Keratinocyte (primary cell): ENCODE measurements around the gene LAMA3.

Experiments
- EZH2 ChIP-seq: IDR thresholded peaks from one replicate; pipeline ENCODE4 v1.6.1; 2012; ENCODE audit warnings: inconsistent platforms, mild to moderate bottlenecking, low read length, moderate library complexity
- TF ChIP-seq, protein P1 (sequence below), 3 experiments: IDR thresholded peaks in 1 of 3; conservative IDR thresholded peaks in 1 of 3; optimal IDR thresholded peaks in 1 of 3; 2 replicates in 2 of 3; 3 replicates in 1 of 3; pipeline versions ENCODE3 to v1.5.1; 2011; ENCODE audit warnings: low read length in 3 of 3, mild to moderate bottlenecking in 3 of 3, moderate library complexity in 2 of 3, control low read depth in 1 of 3, inconsistent platforms in 1 of 3; ENCODE audit not compliant: insufficient read depth in 2 of 3; ENCODE audit errors: extremely low read depth in 1 of 3

GRCh38 chr18:23983112-23983511 is 293.9 kb downstream of the LAMA3 start:
- TF ChIP-seq, protein P1, sequence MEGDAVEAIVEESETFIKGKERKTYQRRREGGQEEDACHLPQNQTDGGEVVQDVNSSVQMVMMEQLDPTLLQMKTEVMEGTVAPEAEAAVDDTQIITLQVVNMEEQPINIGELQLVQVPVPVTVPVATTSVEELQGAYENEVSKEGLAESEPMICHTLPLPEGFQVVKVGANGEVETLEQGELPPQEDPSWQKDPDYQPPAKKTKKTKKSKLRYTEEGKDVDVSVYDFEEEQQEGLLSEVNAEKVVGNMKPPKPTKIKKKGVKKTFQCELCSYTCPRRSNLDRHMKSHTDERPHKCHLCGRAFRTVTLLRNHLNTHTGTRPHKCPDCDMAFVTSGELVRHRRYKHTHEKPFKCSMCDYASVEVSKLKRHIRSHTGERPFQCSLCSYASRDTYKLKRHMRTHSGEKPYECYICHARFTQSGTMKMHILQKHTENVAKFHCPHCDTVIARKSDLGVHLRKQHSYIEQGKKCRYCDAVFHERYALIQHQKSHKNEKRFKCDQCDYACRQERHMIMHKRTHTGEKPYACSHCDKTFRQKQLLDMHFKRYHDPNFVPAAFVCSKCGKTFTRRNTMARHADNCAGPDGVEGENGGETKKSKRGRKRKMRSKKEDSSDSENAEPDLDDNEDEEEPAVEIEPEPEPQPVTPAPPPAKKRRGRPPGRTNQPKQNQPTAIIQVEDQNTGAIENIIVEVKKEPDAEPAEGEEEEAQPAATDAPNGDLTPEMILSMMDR (optimal IDR thresholded peaks at IDR 0.05 in 1 of 3, IDR thresholded peaks at IDR 0.05 in 1 of 3, conservative IDR thresholded peaks at IDR 0.05 in 1 of 3; ENCODE audit: extremely low read depth in 1 of 3, insufficient read depth in 2 of 3, low read length in 3 of 3): no peak
- TF ChIP-seq EZH2: no peak
